HepG2 (cell line): ENCODE results near the gene ANKMY2. TPM values are rescaled to one million over a fixed set of nuclear protein-coding genes. Genes with fewer than 3 reads are reported as not detected.

Experiments used
- CBX5 ChIP-seq: sonication (generic); formaldehyde crosslinking; IDR thresholded peaks from 2 replicates; pipeline ENCODE4 v1.4.0; 2020; ENCODE audit warnings: missing genetic modification reagents, borderline replicate concordance
- DR1 ChIP-seq: sonication (generic); formaldehyde crosslinking; IDR thresholded peaks from 2 replicates; pipeline ENCODE4 v1.8.0; 2021; ENCODE audit warnings: mild to moderate bottlenecking, missing genetic modification reagents, inconsistent platforms
- ERF ChIP-seq: IDR thresholded peaks from 2 replicates; pipeline ENCODE4 v1.6.1; 2018; ENCODE audit warnings: missing biosample characterization, missing genetic modification reagents
- FOXK1 ChIP-seq: sonication (generic); formaldehyde crosslinking; IDR thresholded peaks from 2 replicates; pipeline ENCODE4 v1.4.0; 2020; ENCODE audit warnings: low read depth, missing genetic modification reagents, borderline replicate concordance
- GPBP1L1 ChIP-seq: sonication (generic); formaldehyde crosslinking; IDR thresholded peaks from 2 replicates; pipeline ENCODE4 v1.5.0; 2020; ENCODE audit warnings: mild to moderate bottlenecking, missing genetic modification reagents
- PRDM4 ChIP-seq: sonication (generic); formaldehyde crosslinking; IDR thresholded peaks from 2 replicates; pipeline ENCODE4 v1.9.0; 2021; ENCODE audit warnings: missing genetic modification reagents, borderline replicate concordance
- PRPF4 ChIP-seq: fragments of 200-400 bp; formaldehyde crosslinking; IDR thresholded peaks from 2 replicates; pipeline ENCODE4 v1.6.1; 2016; ENCODE audit warnings: low read length, low read depth; ENCODE audit not compliant: poor library complexity, severe bottlenecking
- ZNF124 ChIP-seq: sonication (generic); formaldehyde crosslinking; IDR thresholded peaks from 2 replicates; pipeline ENCODE4 v1.4.0; 2020; ENCODE audit warnings: missing genetic modification reagents
- ZNF333 ChIP-seq: sonication (generic); formaldehyde crosslinking; IDR thresholded peaks from 2 replicates; pipeline ENCODE4 v1.4.0; 2020; ENCODE audit warnings: mild to moderate bottlenecking, missing genetic modification reagents, borderline replicate concordance
- ZNF34 ChIP-seq: sonication (generic); formaldehyde crosslinking; IDR thresholded peaks from 2 replicates; pipeline ENCODE4 v1.4.0; 2020; ENCODE audit warnings: mild to moderate bottlenecking, missing genetic modification reagents, borderline replicate concordance
- ZNF407 ChIP-seq: sonication (generic); formaldehyde crosslinking; IDR thresholded peaks from one replicate; pipeline ENCODE4 v1.5.1; 2020; ENCODE audit warnings: mild to moderate bottlenecking, missing genetic modification reagents; ENCODE audit errors: not compliant biosample characterization
- ZNF7 ChIP-seq: IDR thresholded peaks from 2 replicates; pipeline ENCODE4 v1.6.1; 2016; ENCODE audit warnings: missing biosample characterization, missing genetic modification reagents
- ZNF710 ChIP-seq: sonication (generic); formaldehyde crosslinking; IDR thresholded peaks from 2 replicates; pipeline ENCODE4 v1.5.0; 2020; ENCODE audit warnings: mild to moderate bottlenecking, missing genetic modification reagents, borderline replicate concordance
- polyA plus RNA-seq, 8 experiments: library from polyadenylated mRNA; depleted of rRNA in 3 of 8; stranded (reverse) in 7 of 8; unstranded in 1 of 8; fragments of >200 nt; fragmentation: Illumina TruSeq in 4 of 8; extraction: Trizol in 4 of 8; gene quantifications; 2 replicates each; pipeline versions ENCODE4 v1.2.1 to v1.2.3, GENCODE V29; 2011 to 2016; ENCODE audit warnings: low read depth in 4 of 8, missing spikeins in 1 of 8, mixed read lengths in 1 of 8; ENCODE audit not compliant: insufficient read depth in 1 of 8
- total RNA-seq, 5 experiments: library from RNA; depleted of rRNA; stranded (reverse); fragments of >200 nt; fragmentation: Illumina TruSeq; extraction: Trizol; gene quantifications; 2 replicates each; pipeline ENCODE4 v1.2.3, GENCODE V29; 2016; ENCODE audit warnings: low read depth in 1 of 5

The ANKMY2 gene
- total and polyA plus RNA-seq, 2 of the 13 experiments (the other 11 are each of a cell fraction or from before 2014, with no cell fraction given): 12.2 to 21.6 TPM

GRCh38 chr7:16645593-16646471 is at the start of gene ANKMY2, which contains the start of gene BZW2 (continued):
- no peak for TF ChIP-seq ZNF710 (CRISPR knock-in tag)
- peak; percentile 61 for TF ChIP-seq ERF (CRISPR knock-in tag)
- no peak for TF ChIP-seq ZNF333 (CRISPR knock-in tag)
- TF ChIP-seq DR1 (CRISPR knock-in tag): peak; percentile 81
- TF ChIP-seq ZNF407 (CRISPR knock-in tag): no peak
- TF ChIP-seq FOXK1 (CRISPR knock-in tag): peak; percentile 13; the same call in 1 of the 2 replicates
- 0 out of 2 replicates have a peak, but pooled peaks have one; percentile 52 for TF ChIP-seq ZNF7 (CRISPR knock-in tag)
- no peak for TF ChIP-seq PRDM4 (CRISPR knock-in tag)
- peak; percentile 46; the same call in 1 of the 2 replicates for TF ChIP-seq ZNF124 (CRISPR knock-in tag)
- no peak for TF ChIP-seq GPBP1L1 (CRISPR knock-in tag)
- TF ChIP-seq CBX5: peak; percentile 70
- TF ChIP-seq ZNF34 (CRISPR knock-in tag): no peak
- no peak for TF ChIP-seq PRPF4
